ENCODE results near the gene IP6K1.

GRCh38 chr3:49792371-49793150 is 6.2 kb upstream of the IP6K1 start:
- TF ChIP-seq EZH2phosphoT487 (IDR thresholded peaks at IDR 0.05; ENCODE audit: borderline replicate concordance, low read depth, low read length): no peak
- no peak for TF ChIP-seq CTCF (conservative IDR thresholded peaks at IDR 0.05; ENCODE audit: low read length)
